Lung (tissue), 12 donors: ENCODE measurements around the gene RABGAP1L. TPM values are rescaled to one million over a fixed set of nuclear protein-coding genes. Genes with fewer than 3 reads are reported as not detected.
A peak's percentile ranks its signal among the peaks of the same experiment; 100 is the strongest.

ENCODE experiments used
- ATAC-seq: fragments of 200-7000 bp; cut with Tn5 transposase; one replicate; pipeline ENCODE4 v1.9.1; 2020; ENCODE audit warnings: moderate number of reproducible peaks; ENCODE audit not compliant: insufficient read depth, low FRiP score
- DNase-seq, 3 donors: peaks; one replicate each; pipeline ENCODE4 v3.0.0-alpha.2; 2013 to 2017
- H3K27ac ChIP-seq, 2 donors: one replicate each; pipeline ENCODE4 v1.5.1; 2013; ENCODE audit warnings: mild to moderate bottlenecking in 2 of 2, moderate library complexity in 2 of 2, control low read depth in 1 of 2, inconsistent platforms in 1 of 2, low read depth in 1 of 2, low read length in 1 of 2
- H3K27me3 ChIP-seq, 3 donors: one replicate each; pipeline ENCODE4 v1.5.1; 2013; ENCODE audit warnings: low read length in 2 of 3; ENCODE audit not compliant: control insufficient read depth in 3 of 3, insufficient read depth in 3 of 3
- H3K36me3 ChIP-seq, 4 donors: one replicate each; pipeline ENCODE4 v1.5.1; 2013; ENCODE audit warnings: low read length in 4 of 4, mild to moderate bottlenecking in 1 of 4, moderate library complexity in 1 of 4; ENCODE audit not compliant: control insufficient read depth in 4 of 4, insufficient read depth in 4 of 4
- H3K4me1 ChIP-seq, 5 donors: one replicate each; pipeline ENCODE4 v1.5.1; 2013; ENCODE audit warnings: low read length in 5 of 5, mild to moderate bottlenecking in 2 of 5, moderate library complexity in 1 of 5; ENCODE audit not compliant: control insufficient read depth in 5 of 5, insufficient read depth in 5 of 5
- H3K4me3 ChIP-seq: one replicate; pipeline ENCODE4 v1.5.1; 2013; ENCODE audit warnings: mild to moderate bottlenecking, control low read depth, moderate library complexity
- H3K9ac ChIP-seq, 2 donors: one replicate each; pipeline ENCODE4 v1.5.1; 2013; ENCODE audit warnings: low read length in 2 of 2, control low read depth in 1 of 2; ENCODE audit not compliant: insufficient read depth in 1 of 2
- H3K9me3 ChIP-seq, 4 donors: one replicate each; pipeline ENCODE4 v1.5.1; 2013; ENCODE audit warnings: low read length in 3 of 4, mild to moderate bottlenecking in 1 of 4, moderate library complexity in 1 of 4; ENCODE audit not compliant: control insufficient read depth in 4 of 4, insufficient read depth in 3 of 4
- CTCF ChIP-seq: IDR thresholded peaks from 2 replicates; pipeline ENCODE4 v1.5.1; 2012; ENCODE audit warnings: mild to moderate bottlenecking; ENCODE audit errors: control extremely low read depth, extremely low read depth
- WGBS, 2 donors: extraction: QIAGEN DNeasy Blood & Tissue Kit; methylation state at CpG; one replicate each; pipeline ENCODE4 v1.1.7; 2013; 5-methylcytosine and 5-hydroxymethylcytosine counted together
- polyA plus RNA-seq, 2 donors: library from polyadenylated mRNA; stranded (reverse); fragments of 200-250 nt; gene quantifications; one replicate each; pipeline ENCODE4 v1.2.1, GENCODE V29; 2013
- total RNA-seq, 2 donors: library from RNA; depleted of rRNA in 1 of 2; stranded (reverse); fragments of >200 nt in 1 of 2; gene quantifications; one replicate each; pipeline ENCODE4 v1.2.1, GENCODE V29; 2014 to 2021
- donor health status: control.
- donor health status: control.
- donor health status: Bipolar disorder and iron deficiency.
- donor health status: healthy.
- donor health status: DM: yes; HTN: yes; CAD: no.

RABGAP1L gene
- total and polyA plus RNA-seq, 4 donors, result 16.0 to 123 (median 44.5) TPM

- TF ChIP-seq CTCF, result no peak
- Histone ChIP-seq H3K4me3 (no peak overlapping the region), H3K4me1 (peaks cover 0 to 4% (median 0%) of the 10 kb centered on the region in 5 donors), H3K27ac (no peak overlapping the region), H3K36me3 (no peaks in the 10 kb centered on the region), H3K9me3 (no peaks in the 10 kb centered on the region), H3K9ac (no peak overlapping the region), H3K27me3 (no peaks in the 10 kb centered on the region)
- ATAC-seq (no peak), DNase-seq (no peak)
These were observed 660.3 kb downstream of the RABGAP1L start for GRCh38 chr1:174819596-174819995.

GRCh38 chr1:174825127-174825526 lies 665.8 kb downstream of the RABGAP1L start:
- ATAC-seq (no peak), DNase-seq (peak in 1 of 3 donors; percentile 20)
- H3K9ac ChIP-seq, result no peak overlapping the region
- H3K36me3 ChIP-seq, result no peaks in the 10 kb centered on the region
- H3K4me3 ChIP-seq, result no peak overlapping the region
- TF ChIP-seq CTCF, result no peak
- H3K9me3 ChIP-seq, result no peaks in the 10 kb centered on the region
- H3K27me3 ChIP-seq, result no peaks in the 10 kb centered on the region
- 87 to 94% methylated on average over 4 of the region's 4 CpGs for WGBS, 2 donors
- no peaks in the 10 kb centered on the region for H3K4me1 ChIP-seq
- H3K27ac ChIP-seq, result no peak overlapping the region

- no peak for DNase-seq
- no peaks in the 10 kb centered on the region for H3K27me3 ChIP-seq
- no peak for ATAC-seq
- 86 to 98% methylated on average over 5 of the region's 5 CpGs for WGBS, 2 donors
- no peaks in the 10 kb centered on the region for H3K9me3 ChIP-seq
- H3K4me3 ChIP-seq, result no peak overlapping the region
- no peaks in the 10 kb centered on the region for H3K36me3 ChIP-seq
- H3K27ac ChIP-seq, result no peak overlapping the region
- TF ChIP-seq CTCF, result no peak
- no peaks in the 10 kb centered on the region for H3K4me1 ChIP-seq
- no peak overlapping the region for H3K9ac ChIP-seq
These were observed 666.5 kb downstream of the RABGAP1L start for GRCh38 chr1:174825806-174826205.

GRCh38 chr1:174828264-174828663 lies 668.9 kb downstream of the RABGAP1L start:
- H3K4me1 ChIP-seq, result no peaks in the 10 kb centered on the region
- ATAC-seq (no peak), DNase-seq (no peak)
- no peak overlapping the region for H3K9ac ChIP-seq
- H3K27ac ChIP-seq, result no peak overlapping the region
- H3K4me3 ChIP-seq, result no peak overlapping the region
- no peaks in the 10 kb centered on the region for H3K36me3 ChIP-seq
- no peaks in the 10 kb centered on the region for H3K9me3 ChIP-seq
- whole genome bisulfite sequencing, 2 donors, result 89 to 91% methylated on average over 3 of the region's 3 CpGs
- no peaks in the 10 kb centered on the region for H3K27me3 ChIP-seq
- no peak for TF ChIP-seq CTCF
